ENCODE results near the gene DEAF1. TPM values are rescaled to one million over a fixed set of nuclear protein-coding genes. Genes with fewer than 3 reads are reported as not detected.
A peak's percentile ranks its signal among the peaks of the same experiment; 100 is the strongest.

Gene DEAF1
- polyA plus RNA-seq, 3 donors, result 44.0 to 58.7 (median 57.1) TPM

- DNase-seq (ENCODE audit: extremely low read depth in 1 of 11, low read depth in 9 of 11, low spot score in 4 of 11), result no peak
Observed at GRCh38 chr11:620935-621814, 73.8 kb downstream of the DEAF1 start.

- no peak for DNase-seq (ENCODE audit: extremely low read depth in 1 of 11, low read depth in 9 of 11, low spot score in 4 of 11)
Observed at GRCh38 chr11:620201-620600, 74.8 kb downstream of the DEAF1 start.

- DNase-seq (ENCODE audit: extremely low read depth in 1 of 11, low read depth in 9 of 11, low spot score in 4 of 11), result no peak
Observed at GRCh38 chr11:619628-620050, 75.4 kb downstream of the DEAF1 start.

GRCh38 chr11:618856-619627 is 76.0 kb downstream of the DEAF1 start:
- no peak for DNase-seq (ENCODE audit: extremely low read depth in 1 of 11, low read depth in 9 of 11, low spot score in 4 of 11)

GRCh38 chr11:617912-618682 is 76.9 kb downstream of the DEAF1 start:
- DNase-seq (ENCODE audit: extremely low read depth in 1 of 11, low read depth in 9 of 11, low spot score in 4 of 11), result no peak

GRCh38 chr11:617199-617911 is 77.7 kb downstream of the DEAF1 start:
- DNase-seq (ENCODE audit: extremely low read depth in 1 of 11, low read depth in 9 of 11, low spot score in 4 of 11), result no peak

GRCh38 chr11:616320-617198 is 78.5 kb downstream of the DEAF1 start:
- no peak for DNase-seq (ENCODE audit: extremely low read depth in 1 of 11, low read depth in 9 of 11, low spot score in 4 of 11)

- DNase-seq (ENCODE audit: extremely low read depth in 1 of 11, low read depth in 9 of 11, low spot score in 4 of 11), result peak in 10 of 11 donors; percentile 79 to 93 (median 85)
Observed at GRCh38 chr11:615504-616319, 79.3 kb downstream of the DEAF1 start, which contains the start of gene IRF7. Gene IRF7 (minus strand): TSS chr11:615950. CDS start chr11:615364, 586 bp downstream.

- no peak for DNase-seq (ENCODE audit: extremely low read depth in 1 of 11, low read depth in 9 of 11, low spot score in 4 of 11)
Observed at GRCh38 chr11:614623-615503, 80.2 kb downstream of the DEAF1 start.

- no peak for DNase-seq (ENCODE audit: extremely low read depth in 1 of 11, low read depth in 9 of 11, low spot score in 4 of 11)
Observed at GRCh38 chr11:614021-614622, 80.9 kb downstream of the DEAF1 start.

GRCh38 chr11:613369-613968 is 81.6 kb downstream of the DEAF1 start:
- no peak for DNase-seq (ENCODE audit: extremely low read depth in 1 of 11, low read depth in 9 of 11, low spot score in 4 of 11)

GRCh38 chr11:612961-613300 is 82.1 kb downstream of the DEAF1 start:
- DNase-seq (ENCODE audit: extremely low read depth in 1 of 11, low read depth in 9 of 11, low spot score in 4 of 11), result no peak

GRCh38 chr11:612201-612960 is 82.6 kb downstream of the DEAF1 start:
- no peak for DNase-seq (ENCODE audit: extremely low read depth in 1 of 11, low read depth in 9 of 11, low spot score in 4 of 11)

All from renal cortex interstitium (tissue), 11 donors.